Measurements from ENCODE around the gene BRCA1. TPM values are rescaled to one million over a fixed set of nuclear protein-coding genes. Genes with fewer than 3 reads are reported as not detected.
A peak's percentile ranks its signal among the peaks of the same experiment; 100 is the strongest.

The BRCA1 gene
- polyA plus RNA-seq, 3 donors: 0.87 to 2.6 (median 1.9) TPM

DNA sequence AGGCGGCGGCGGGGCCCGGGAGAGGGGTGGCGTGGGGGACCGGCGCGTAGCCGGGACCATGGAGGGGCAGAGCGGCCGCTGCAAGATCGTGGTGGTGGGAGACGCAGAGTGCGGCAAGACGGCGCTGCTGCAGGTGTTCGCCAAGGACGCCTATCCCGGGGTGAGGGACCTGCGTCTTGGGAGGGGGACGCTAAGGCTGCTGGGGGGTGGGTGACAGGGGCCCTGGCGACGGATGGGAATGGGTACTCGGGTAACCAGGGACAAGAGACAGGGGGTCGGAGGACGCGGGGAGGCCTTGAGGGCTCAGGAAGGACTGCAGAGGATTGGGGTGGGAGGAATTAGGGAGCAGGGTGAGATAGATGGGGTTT lies 99.9 kb downstream of the BRCA1 start:
- Histone ChIP-seq H3K27me3 (ENCODE audit: control insufficient read depth in 2 of 2, insufficient read depth in 2 of 2, low read length in 2 of 2) (peaks cover 0 to 15% of the 10 kb centered on the region in 2 donors), H3K4me3 (replicated peaks in 1 of 3; ENCODE audit: low read depth in 2 of 3, low read length in 3 of 3) (no peak overlapping the region), H3K36me3 (replicated peaks in 1 of 2; ENCODE audit: control insufficient read depth in 1 of 2, insufficient read depth in 2 of 2, low read length in 2 of 2) (no peaks in the 10 kb centered on the region), H3K9ac (ENCODE audit: insufficient read depth, low read length, poor library complexity, severe bottlenecking) (no peak overlapping the region), H3K27ac (ENCODE audit: low read depth in 1 of 2, low read length in 2 of 2) (no peak overlapping the region), H3K4me2 (replicated peaks; ENCODE audit: extremely low read depth, low read length, poor library complexity, severe bottlenecking) (peak overlapping the region; percentile 96), H3K9me3 (replicated peaks in 1 of 2; ENCODE audit: control insufficient read depth in 1 of 2, insufficient read depth in 1 of 2, low read length in 2 of 2) (no peaks in the 10 kb centered on the region), H2AFZ (ENCODE audit: insufficient read depth, low read depth, low read length, poor library complexity, severe bottlenecking) (no peak overlapping the region), H4K20me1 (ENCODE audit: insufficient read depth, low read length) (no peaks in the 10 kb centered on the region), H3K4me1 (ENCODE audit: control insufficient read depth in 1 of 2, insufficient read depth in 2 of 2, low read length in 2 of 2) (peaks cover 29 to 42% of the 10 kb centered on the region in 2 donors), H3K79me2 (ENCODE audit: insufficient read depth, low read length) (peaks cover 12% of the 10 kb centered on the region)
- Mint-ChIP-seq H3K27me3 (ENCODE audit: low read depth in 3 of 3) (peaks cover 8 to 30% (median 16%) of the 10 kb centered on the region in 3 donors), H3K9me3 (peaks cover 0 to 3% (median 0%) of the 10 kb centered on the region in 7 donors), H3K27ac (no peak overlapping the region), H3K4me1 (peaks cover 38% of the 10 kb centered on the region), H3K36me3 (peaks cover 0 to 3% of the 10 kb centered on the region in 2 donors), H3K4me3 (peak overlapping the region; percentile 58 to 76)
- DNase-seq: no peak
- WGBS (ENCODE audit: insufficient coverage): 9% methylated on average over 27 of the region's 27 CpGs
- intact Hi-C loops (cut with micrococcal nuclease): loop anchor here in 1 of 2 donors (10.0 kb wide), 2 partner anchors 100 to 150 kb away; partner anchors contain the start of genes BRCA1 and NBR1
- TF ChIP-seq, protein P1, sequence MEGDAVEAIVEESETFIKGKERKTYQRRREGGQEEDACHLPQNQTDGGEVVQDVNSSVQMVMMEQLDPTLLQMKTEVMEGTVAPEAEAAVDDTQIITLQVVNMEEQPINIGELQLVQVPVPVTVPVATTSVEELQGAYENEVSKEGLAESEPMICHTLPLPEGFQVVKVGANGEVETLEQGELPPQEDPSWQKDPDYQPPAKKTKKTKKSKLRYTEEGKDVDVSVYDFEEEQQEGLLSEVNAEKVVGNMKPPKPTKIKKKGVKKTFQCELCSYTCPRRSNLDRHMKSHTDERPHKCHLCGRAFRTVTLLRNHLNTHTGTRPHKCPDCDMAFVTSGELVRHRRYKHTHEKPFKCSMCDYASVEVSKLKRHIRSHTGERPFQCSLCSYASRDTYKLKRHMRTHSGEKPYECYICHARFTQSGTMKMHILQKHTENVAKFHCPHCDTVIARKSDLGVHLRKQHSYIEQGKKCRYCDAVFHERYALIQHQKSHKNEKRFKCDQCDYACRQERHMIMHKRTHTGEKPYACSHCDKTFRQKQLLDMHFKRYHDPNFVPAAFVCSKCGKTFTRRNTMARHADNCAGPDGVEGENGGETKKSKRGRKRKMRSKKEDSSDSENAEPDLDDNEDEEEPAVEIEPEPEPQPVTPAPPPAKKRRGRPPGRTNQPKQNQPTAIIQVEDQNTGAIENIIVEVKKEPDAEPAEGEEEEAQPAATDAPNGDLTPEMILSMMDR (IDR thresholded peaks at IDR 0.05): no peak

DNA sequence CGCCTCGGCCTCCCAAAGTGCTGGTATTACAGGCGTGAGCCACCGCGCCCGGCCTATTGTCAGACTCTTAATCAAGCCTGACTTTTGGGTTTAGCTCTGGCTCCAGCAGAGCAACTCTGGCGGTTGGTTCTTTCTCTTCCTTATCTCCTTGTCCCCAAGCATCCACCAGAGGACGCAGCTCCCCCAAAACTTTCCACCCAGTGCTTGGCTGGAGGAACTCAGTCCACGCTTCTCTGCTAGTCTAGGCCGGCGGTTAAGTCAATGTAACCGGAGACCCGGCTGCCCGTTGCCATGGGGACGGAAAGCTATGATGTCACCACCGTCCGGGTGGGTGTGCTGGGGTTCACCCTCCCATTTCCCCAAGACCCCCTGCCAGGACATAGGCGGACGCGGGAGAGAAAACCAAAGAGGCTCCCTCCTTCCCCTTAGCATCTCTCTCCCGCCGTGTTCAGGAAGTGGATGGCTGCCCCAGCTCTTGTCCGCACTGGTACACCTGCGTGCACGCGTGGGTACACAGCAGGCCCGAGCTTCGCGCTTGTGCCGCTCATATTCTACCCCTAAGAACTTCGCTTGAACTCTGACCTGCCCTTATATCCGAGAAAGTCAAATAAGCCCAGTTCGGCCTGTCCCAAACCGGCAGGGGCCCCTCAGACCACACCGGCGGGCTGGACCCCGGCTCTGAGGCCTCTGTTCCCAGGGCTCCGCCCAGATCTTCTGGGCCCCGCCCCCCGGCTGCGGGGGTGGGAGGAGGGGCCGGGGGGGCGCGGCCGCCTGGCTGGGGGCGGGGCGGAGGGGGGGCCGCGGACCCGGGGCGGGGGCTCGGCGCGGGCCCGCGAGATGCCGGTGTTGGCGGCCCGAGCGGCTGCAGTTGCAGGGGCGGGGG lies 100.5 kb downstream of the BRCA1 start, which contains the start of gene RND2:
Gene RND2 (plus strand): TSS at position 825 of the 883 bp plus-strand sequence. CDS start 117 bp downstream, outside the sequence.
- H3K27ac ChIP-seq (ENCODE audit: low read depth in 1 of 2, low read length in 2 of 2): peak within 1 kb of the TSS in 1 of 2 donors; percentile 9
- peaks cover 15% of the 10 kb centered on the region for H3K79me2 ChIP-seq (ENCODE audit: insufficient read depth, low read length)
- DNase-seq: peak; percentile 72 to 83 (median 80)
- peaks cover 5% of the 10 kb centered on the region for H4K20me1 ChIP-seq (ENCODE audit: insufficient read depth, low read length)
- H3K27me3 ChIP-seq (ENCODE audit: control insufficient read depth in 2 of 2, insufficient read depth in 2 of 2, low read length in 2 of 2): peaks cover 0 to 15% of the 10 kb centered on the region in 2 donors
- H3K9me3 Mint-ChIP-seq: peaks cover 0 to 3% (median 0%) of the 10 kb centered on the region in 7 donors
- peaks cover 8 to 30% (median 16%) of the 10 kb centered on the region in 3 donors for H3K27me3 Mint-ChIP-seq (ENCODE audit: low read depth in 3 of 3)
- H3K36me3 ChIP-seq (replicated peaks in 1 of 2; ENCODE audit: control insufficient read depth in 1 of 2, insufficient read depth in 2 of 2, low read length in 2 of 2): no peaks in the 10 kb centered on the region
- H3K4me1 Mint-ChIP-seq: peaks cover 38% of the 10 kb centered on the region
- peaks cover 0 to 3% of the 10 kb centered on the region in 2 donors for H3K36me3 Mint-ChIP-seq
- H3K4me2 ChIP-seq (replicated peaks; ENCODE audit: extremely low read depth, low read length, poor library complexity, severe bottlenecking): peak within 1 kb of the TSS; percentile 96
- H3K4me1 ChIP-seq (ENCODE audit: control insufficient read depth in 1 of 2, insufficient read depth in 2 of 2, low read length in 2 of 2): peaks cover 35 to 44% of the 10 kb centered on the region in 2 donors
- WGBS (ENCODE audit: insufficient coverage): 0% methylated on average over 49 of the region's 61 CpGs
- intact Hi-C loops (cut with micrococcal nuclease): loop anchor here in 1 of 2 donors (10.0 kb wide), 2 partner anchors 100 to 150 kb away; partner anchors contain the start of genes BRCA1 and NBR1
- peak within 1 kb of the TSS; percentile 76 for H2AFZ ChIP-seq (ENCODE audit: insufficient read depth, low read depth, low read length, poor library complexity, severe bottlenecking)
- H3K9me3 ChIP-seq (replicated peaks in 1 of 2; ENCODE audit: control insufficient read depth in 1 of 2, insufficient read depth in 1 of 2, low read length in 2 of 2): no peaks in the 10 kb centered on the region
- peak within 1 kb of the TSS; percentile 83 to 96 for H3K4me3 Mint-ChIP-seq
- peak within 1 kb of the TSS in 6 of 7 donors; percentile 23 to 79 (median 62) for H3K27ac Mint-ChIP-seq
- peak within 1 kb of the TSS; percentile 36 to 81 (median 41) for H3K4me3 ChIP-seq (replicated peaks in 1 of 3; ENCODE audit: low read depth in 2 of 3, low read length in 3 of 3)
- TF ChIP-seq, protein P1 (IDR thresholded peaks at IDR 0.05): peak; percentile 70
- H3K9ac ChIP-seq (ENCODE audit: insufficient read depth, low read length, poor library complexity, severe bottlenecking): peak within 1 kb of the TSS; percentile 50
